ENCODE results near the gene CAMTA1.

Gene CAMTA1

GRCh38 chr1:7581754-7582459 lies 796.7 kb downstream of the CAMTA1 start:
- DNase-seq = no peak
- TF ChIP-seq GATA1 (IDR thresholded peaks at IDR 0.05; ENCODE audit: low read depth, low read length) = no peak
- TF ChIP-seq POLR2A (IDR thresholded peaks at IDR 0.05; ENCODE audit: low read length) = no peak

GRCh38 chr1:7582460-7582972 lies 797.3 kb downstream of the CAMTA1 start:
- no peak for TF ChIP-seq POLR2A (IDR thresholded peaks at IDR 0.05; ENCODE audit: low read length)
- DNase-seq = no peak

GRCh38 chr1:7583291-7584096 lies 798.2 kb downstream of the CAMTA1 start:
- TF ChIP-seq POLR2A (IDR thresholded peaks at IDR 0.05; ENCODE audit: low read length) (no peak), GATA1 (IDR thresholded peaks at IDR 0.05; ENCODE audit: low read depth, low read length) (no peak)
- no peak for DNase-seq

GRCh38 chr1:7584157-7584556 lies 798.9 kb downstream of the CAMTA1 start:
- no peak for DNase-seq
- TF ChIP-seq GATA1 (IDR thresholded peaks at IDR 0.05; ENCODE audit: low read depth, low read length) = no peak

- TF ChIP-seq GATA1 (IDR thresholded peaks at IDR 0.05; ENCODE audit: low read depth, low read length) = no peak
- no peak for TF ChIP-seq POLR2A (IDR thresholded peaks at IDR 0.05; ENCODE audit: low read length)
- no peak for DNase-seq
These were observed 799.4 kb downstream of the CAMTA1 start for GRCh38 chr1:7584643-7585042.

- no peak for DNase-seq
These were observed 800.1 kb downstream of the CAMTA1 start for GRCh38 chr1:7585216-7585907.

GRCh38 chr1:7586031-7586941 lies 801.0 kb downstream of the CAMTA1 start:
- TF ChIP-seq POLR2A (IDR thresholded peaks at IDR 0.05; ENCODE audit: low read length) (no peak), GATA1 (IDR thresholded peaks at IDR 0.05; ENCODE audit: low read depth, low read length) (no peak)
- peak; percentile 43 to 78 for DNase-seq

More at GRCh38 chr1:7585216-7585907, 800.1 kb downstream of the CAMTA1 start:
- TF ChIP-seq GATA1 (IDR thresholded peaks at IDR 0.05; ENCODE audit: low read depth, low read length) (no peak), POLR2A (IDR thresholded peaks at IDR 0.05; ENCODE audit: low read length) (no peak)

GRCh38 chr1:7587108-7587772 lies 802.0 kb downstream of the CAMTA1 start:
- TF ChIP-seq GATA1 (IDR thresholded peaks at IDR 0.05; ENCODE audit: low read depth, low read length) = no peak
- no peak for TF ChIP-seq POLR2A (IDR thresholded peaks at IDR 0.05; ENCODE audit: low read length)
- DNase-seq = no peak

GRCh38 chr1:7587773-7588456 lies 802.7 kb downstream of the CAMTA1 start:
- no peak for TF ChIP-seq POLR2A (IDR thresholded peaks at IDR 0.05; ENCODE audit: low read length)
- TF ChIP-seq GATA1 (IDR thresholded peaks at IDR 0.05; ENCODE audit: low read depth, low read length) = no peak
- no peak for DNase-seq

GRCh38 chr1:7588457-7588827 lies 803.2 kb downstream of the CAMTA1 start:
- DNase-seq = no peak

GRCh38 chr1:7589080-7589735 lies 804.0 kb downstream of the CAMTA1 start:
- no peak for DNase-seq
- TF ChIP-seq POLR2A (IDR thresholded peaks at IDR 0.05; ENCODE audit: low read length) (no peak), GATA1 (IDR thresholded peaks at IDR 0.05; ENCODE audit: low read depth, low read length) (no peak)

More at GRCh38 chr1:7588457-7588827, 803.2 kb downstream of the CAMTA1 start:
- TF ChIP-seq POLR2A (IDR thresholded peaks at IDR 0.05; ENCODE audit: low read length) (no peak), GATA1 (IDR thresholded peaks at IDR 0.05; ENCODE audit: low read depth, low read length) (no peak)

Measured in erythroblast (primary cell).